Measurements from ENCODE around the gene AMZ1.

AMZ1 gene

DNA sequence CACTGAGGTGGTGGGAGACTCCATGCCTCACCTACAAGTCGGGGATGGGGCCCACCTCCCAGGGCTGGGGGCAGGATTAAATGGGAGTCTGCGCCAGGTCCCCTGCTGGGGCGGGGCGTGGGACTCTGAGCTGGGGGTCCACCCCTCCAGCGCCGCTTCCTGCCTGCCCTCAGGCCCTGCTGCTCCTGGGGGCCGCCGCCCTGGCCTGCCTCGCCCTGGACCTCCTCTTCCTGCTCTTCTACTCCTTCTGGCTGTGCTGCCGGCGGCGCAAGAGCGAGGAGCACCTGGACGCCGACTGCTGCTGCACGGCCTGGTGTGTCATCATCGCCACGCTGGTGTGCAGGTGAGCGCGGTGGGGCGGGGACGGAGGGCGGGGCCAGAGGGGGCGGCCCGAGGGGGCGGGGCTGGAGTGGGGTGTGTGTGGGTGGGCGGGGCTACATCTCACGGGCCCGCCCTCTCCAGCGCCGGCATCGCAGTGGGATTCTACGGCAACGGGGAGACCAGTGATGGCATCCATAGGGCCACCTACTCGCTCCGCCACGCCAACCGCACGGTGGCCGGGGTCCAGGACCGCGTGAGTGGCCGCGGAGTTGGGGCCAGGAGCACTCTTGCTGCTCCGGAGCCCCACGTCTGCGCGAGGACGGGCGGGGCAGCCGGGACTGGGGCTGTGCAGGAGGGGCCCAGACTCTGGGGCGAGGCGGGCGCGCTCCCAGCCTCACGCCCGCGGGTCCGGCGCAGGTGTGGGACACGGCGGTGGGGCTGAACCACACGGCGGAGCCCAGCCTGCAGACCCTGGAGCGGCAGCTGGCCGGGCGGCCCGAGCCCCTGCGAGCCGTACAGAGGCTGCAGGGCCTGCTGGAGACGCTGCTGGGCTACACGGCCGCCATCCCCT, 41.1 kb upstream of the AMZ1 start:
- DNase-seq (ENCODE audit: insufficient read length, low spot score) (no peak), FAIRE-seq (no peak)
- no peak for TF ChIP-seq POLR2A (IDR thresholded peaks at IDR 0.05; ENCODE audit: low read depth, low read length)

DNA sequence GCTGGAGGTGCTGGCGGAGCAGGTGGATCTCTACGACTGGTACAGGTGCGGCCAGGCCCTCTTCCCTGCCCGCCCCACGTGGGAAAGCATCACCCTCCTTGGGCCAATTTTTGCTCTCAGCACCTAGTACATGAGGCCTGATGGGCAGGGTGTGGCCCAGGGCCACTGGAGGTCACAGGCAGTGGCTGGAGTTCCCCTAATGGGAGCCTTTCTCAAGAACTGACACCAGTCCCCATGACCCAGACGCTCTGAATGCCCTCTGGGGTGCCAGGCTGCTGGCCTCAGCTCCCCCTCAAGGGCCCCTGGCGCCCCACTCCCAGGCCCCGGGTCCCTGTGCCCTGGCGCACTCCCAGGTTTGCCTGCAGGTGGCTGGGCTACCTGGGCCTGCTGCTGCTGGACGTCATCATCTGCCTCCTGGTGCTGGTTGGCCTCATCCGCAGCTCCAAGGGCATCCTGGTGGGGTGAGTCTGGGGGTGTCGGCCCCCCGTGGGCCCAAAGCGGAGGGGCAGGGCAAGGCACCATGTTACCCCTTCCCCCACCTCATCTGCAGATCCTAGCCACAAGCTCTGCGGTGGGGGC, 40.3 kb upstream of the AMZ1 start:
- FAIRE-seq (no peak), DNase-seq (ENCODE audit: insufficient read length, low spot score) (no peak)
- no peak for TF ChIP-seq POLR2A (IDR thresholded peaks at IDR 0.05; ENCODE audit: low read depth, low read length)

DNA sequence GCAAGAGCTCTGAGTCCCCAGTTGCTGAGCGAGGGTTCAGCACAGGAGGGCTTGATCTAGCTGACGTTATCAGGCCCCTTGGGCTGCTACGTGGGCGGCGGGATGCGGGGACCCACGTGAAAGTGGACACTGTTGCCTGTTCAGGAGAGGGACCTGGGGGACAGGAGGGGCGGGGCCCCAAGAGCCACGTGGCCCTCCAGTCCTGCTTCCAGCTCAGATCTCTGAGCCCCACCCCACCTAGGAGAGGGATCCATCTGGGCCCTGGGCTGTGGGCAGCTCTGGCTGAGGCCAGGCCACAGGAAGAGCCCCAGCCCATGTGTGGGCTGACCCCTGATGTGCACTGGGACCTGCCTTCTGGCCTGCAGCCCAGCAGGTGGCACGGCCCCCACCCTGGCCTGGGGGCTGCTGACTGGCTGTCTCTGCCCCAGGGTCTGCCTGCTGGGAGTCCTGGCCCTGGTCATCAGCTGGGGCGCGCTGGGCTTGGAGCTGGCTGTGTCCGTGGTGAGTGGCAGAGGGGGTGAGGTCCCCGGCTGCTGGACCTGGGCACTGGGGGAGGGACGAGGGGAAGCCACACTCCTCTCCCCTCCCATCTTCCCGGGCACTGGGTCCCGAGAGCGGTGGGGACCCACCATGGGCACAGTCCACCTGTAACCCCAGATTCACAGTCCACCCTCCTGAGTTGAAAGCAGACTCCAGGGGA, 38.7 kb upstream of the AMZ1 start:
- no peak for FAIRE-seq
- no peak for DNase-seq (ENCODE audit: insufficient read length, low spot score)
- no peak for TF ChIP-seq POLR2A (IDR thresholded peaks at IDR 0.05; ENCODE audit: low read depth, low read length)

DNA sequence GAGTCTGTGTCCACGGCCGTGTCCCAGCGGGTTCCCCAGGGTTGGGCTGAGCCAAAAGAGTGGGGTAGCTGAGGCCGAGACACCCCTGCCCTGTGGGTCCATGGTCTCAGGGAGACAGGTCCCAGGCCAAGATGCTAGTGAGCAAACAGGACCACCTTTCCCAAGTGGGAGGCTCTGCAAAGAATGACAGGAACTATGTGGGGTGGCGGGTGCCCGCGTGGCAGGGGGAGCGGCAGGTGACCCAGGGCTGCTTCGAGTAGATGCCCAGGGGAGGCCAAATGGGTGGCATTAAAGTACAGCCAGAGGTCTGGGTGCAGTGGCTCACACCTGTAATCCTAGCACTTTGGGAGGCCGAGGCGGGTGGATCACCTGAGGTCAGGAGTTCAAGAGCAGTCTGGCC, 38.0 kb upstream of the AMZ1 start:
- FAIRE-seq = no peak

DNA sequence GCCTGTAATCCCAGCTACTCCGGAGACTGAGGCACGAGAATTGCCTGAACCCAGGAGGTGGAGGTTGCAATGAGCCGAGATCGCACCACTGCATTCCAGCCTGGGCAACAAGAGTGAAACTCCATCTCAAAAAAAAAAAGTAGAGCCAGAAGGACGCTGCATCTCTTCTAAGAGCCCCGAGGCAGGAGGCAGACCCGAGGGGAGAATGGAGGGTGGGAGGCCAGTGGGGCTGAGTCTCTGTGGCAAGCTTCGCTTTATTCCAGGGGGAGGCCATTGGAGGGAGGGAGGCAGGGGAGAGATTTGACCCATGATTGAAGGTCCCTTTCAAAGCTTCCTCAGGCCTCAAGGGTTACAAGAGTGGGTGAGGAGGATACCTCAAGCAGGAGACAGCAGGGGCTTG, 37.6 kb upstream of the AMZ1 start:
- FAIRE-seq (no peak), DNase-seq (ENCODE audit: insufficient read length, low spot score) (no peak)
- no peak for TF ChIP-seq POLR2A (IDR thresholded peaks at IDR 0.05; ENCODE audit: low read depth, low read length)

More for the DNA sequence above, 38.0 kb upstream of the AMZ1 start:
- no peak for DNase-seq (ENCODE audit: insufficient read length, low spot score)
- no peak for TF ChIP-seq POLR2A (IDR thresholded peaks at IDR 0.05; ENCODE audit: low read depth, low read length)

DNA sequence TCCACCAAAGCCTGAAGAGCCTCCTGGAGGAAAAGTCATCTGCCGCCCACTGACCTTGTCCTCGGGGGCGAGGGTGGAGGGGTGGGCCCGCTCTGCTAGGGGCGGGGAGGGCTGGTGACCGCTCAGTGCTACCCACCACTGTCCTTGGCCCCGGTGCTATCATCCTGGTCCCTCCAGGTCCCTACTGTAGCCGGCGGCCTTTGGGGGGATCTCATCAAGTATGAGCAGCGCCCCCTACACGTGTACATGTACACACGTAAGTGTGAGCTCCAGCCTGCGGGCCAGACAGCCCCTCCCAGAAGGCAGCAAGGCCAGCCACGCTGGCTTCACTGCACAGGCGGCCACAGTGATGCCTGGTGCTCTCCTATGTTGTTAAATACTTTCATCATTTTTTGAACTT, 36.7 kb upstream of the AMZ1 start:
- no peak for TF ChIP-seq POLR2A (IDR thresholded peaks at IDR 0.05; ENCODE audit: low read depth, low read length)
- FAIRE-seq (no peak), DNase-seq (ENCODE audit: insufficient read length, low spot score) (no peak)

DNA sequence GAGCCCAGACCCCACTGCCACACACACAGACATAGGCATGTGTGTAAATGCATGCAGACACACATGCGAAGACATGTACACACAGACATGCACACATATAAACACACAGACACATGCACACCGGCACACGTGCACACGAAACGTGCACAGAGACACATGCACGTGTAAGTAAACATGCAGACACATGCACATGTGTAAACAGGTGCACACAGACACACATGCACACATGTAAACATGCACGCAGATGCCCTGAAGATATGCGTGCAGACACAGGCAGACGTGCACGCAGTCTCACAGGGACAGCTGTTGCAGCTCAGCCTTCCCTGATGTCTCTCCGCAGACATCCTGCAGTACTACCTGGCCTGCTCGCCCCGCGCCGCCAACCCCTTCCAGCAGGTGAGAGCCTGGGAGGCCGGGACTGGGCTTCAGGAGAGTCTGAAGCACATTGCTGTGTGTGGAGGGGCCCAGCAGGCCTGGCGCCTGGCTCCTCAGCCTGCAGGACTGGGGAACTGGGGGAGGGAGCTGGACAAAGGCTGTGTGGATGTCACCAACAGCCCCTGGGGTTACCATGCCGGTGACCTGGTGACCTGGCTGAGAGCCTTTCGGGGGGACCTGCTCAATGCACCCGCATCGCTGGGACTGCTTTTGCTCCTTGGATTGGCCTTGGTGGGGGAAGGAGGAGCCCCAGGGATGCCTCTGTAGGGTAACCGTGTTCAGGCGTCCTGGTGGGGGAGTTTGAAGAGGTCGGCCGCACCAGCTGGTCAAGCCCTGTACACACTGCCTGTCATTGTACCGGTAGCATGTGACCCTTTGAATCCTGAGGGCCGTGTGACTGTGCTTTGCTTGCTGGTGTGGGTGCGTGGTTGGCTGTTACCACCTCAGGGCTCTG, 35.9 kb upstream of the AMZ1 start:
- no peak for FAIRE-seq

DNA sequence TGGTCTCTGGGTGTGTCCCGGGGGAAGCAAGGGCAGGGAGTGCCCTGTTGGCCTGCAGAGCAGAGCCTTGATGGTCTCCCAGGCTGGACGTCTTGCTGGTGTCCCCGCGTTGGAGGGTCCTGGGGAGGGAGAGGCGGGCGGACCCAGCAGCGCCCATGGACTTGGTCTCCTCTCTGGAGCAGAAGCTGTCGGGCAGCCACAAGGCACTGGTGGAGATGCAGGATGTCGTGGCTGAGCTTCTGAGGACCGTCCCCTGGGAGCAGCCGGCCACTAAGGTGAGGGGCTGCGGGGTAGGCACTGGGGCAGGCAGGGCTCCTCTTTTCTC, 35.3 kb upstream of the AMZ1 start:
- DNase-seq (ENCODE audit: insufficient read length, low spot score) = no peak
- no peak for TF ChIP-seq POLR2A (IDR thresholded peaks at IDR 0.05; ENCODE audit: low read depth, low read length)
- FAIRE-seq = no peak

More for the DNA sequence above, 35.9 kb upstream of the AMZ1 start:
- DNase-seq (ENCODE audit: insufficient read length, low spot score) = no peak
- no peak for TF ChIP-seq POLR2A (IDR thresholded peaks at IDR 0.05; ENCODE audit: low read depth, low read length)

DNA sequence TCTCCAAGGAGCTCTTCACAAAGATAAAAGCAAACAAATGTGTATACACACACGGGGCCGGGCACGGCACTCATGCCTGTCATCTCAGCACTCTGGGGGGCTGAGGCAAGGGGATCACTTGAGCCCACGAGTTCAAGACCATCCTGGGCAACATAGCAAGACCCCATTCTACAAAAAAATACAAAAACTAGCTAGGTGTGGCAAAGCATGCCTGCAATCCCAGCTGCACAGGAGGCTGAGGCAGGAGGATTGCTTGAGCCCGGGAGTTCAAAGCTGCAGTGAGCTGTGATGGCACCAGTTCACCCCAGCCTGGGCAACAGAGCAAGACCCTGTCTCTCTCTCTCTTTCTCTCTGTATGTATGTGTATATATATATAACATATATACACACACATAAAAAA, 33.9 kb upstream of the AMZ1 start:
- FAIRE-seq = no peak
- no peak for DNase-seq (ENCODE audit: insufficient read length, low spot score)
- TF ChIP-seq POLR2A (IDR thresholded peaks at IDR 0.05; ENCODE audit: low read depth, low read length) = no peak

DNA sequence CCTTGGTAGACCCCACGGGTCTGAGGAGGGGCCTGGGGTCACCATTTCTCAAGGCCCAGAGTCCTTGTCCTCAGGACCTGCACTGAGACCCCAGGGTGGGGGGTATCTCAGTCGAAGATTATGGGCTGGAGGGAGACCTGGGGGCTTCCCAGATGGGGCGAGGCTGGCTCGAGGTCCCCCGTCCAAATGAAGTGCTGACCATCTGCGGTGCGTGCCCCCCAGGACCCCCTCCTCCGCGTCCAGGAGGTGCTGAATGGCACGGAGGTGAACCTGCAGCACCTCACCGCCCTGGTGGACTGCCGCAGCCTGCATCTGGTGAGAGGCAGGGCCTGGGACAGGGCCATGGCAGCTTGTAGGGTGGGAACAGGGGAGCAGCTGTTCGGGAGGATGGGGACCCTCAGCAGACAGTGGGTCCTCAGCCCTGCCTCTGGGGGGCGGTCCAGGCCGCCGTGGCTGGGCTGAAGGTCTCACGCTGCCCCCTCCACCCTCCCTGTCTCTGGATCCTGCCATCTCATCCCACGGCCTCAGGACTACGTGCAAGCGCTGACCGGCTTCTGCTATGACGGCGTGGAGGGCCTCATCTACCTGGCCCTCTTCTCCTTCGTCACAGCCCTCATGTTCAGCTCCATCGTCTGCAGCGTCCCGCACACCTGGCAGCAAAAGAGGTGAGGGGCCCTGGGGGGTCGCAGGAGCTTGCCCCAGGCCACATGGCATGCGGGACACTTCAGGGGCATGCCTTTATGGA, 32.0 kb upstream of the AMZ1 start:
- FAIRE-seq = no peak
- DNase-seq (ENCODE audit: insufficient read length, low spot score) = no peak
- no peak for TF ChIP-seq POLR2A (IDR thresholded peaks at IDR 0.05; ENCODE audit: low read depth, low read length)

DNA sequence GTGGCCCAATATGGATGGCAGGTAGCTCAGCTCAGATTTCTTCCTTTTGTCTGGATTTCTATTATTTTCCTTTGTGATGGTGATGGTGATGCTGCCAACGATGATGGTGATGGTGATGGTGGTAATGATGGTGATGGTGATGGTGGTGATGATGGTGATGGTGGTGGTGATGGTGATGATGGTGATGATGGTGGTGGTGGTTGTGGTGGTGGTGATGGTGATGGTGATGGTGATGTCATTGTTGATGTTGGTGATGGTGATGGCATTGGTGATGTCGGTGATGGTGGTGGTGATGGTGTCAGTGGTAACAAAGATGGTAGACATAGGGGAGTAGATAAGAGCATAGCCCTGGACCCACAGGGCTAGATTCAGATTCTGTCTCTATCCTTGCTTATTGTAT, 30.8 kb upstream of the AMZ1 start:
- FAIRE-seq = no peak
- TF ChIP-seq POLR2A (IDR thresholded peaks at IDR 0.05; ENCODE audit: low read depth, low read length) = no peak

DNA sequence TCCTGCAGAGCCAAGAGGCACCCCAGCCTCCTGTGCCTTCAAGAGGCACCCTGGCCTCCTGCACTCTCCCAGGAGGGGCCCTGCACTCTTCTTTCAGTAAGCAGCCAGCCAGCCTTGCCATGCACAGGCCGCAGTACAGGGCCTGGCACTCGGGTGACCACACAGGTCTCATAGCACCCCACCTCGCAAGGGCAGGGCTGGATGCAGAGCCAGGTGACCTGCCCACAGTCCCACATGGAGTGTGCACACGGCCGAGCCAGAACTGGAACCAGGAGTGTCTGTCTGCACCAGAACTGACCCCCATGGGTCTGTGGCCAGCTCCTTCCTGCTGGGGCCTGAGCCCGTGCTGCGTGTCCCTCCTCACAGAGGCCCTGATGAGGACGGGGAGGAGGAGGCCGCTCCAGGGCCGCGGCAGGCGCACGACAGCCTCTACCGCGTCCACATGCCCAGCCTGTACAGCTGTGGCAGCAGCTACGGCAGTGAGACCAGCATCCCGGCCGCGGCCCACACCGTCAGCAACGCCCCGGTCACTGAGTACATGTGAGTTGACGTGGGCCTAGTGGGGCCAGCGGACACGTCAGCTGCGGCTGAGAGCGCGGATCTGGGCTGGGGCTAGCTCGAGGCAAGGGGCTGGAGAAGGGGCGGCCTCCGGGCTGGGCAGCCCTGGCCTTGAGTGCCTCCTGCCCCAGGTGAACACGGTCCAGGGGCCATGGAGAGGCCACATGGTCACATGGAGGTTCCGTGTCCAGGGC, 29.9 kb upstream of the AMZ1 start:
- TF ChIP-seq POLR2A (IDR thresholded peaks at IDR 0.05; ENCODE audit: low read depth, low read length) = no peak
- no peak for DNase-seq (ENCODE audit: insufficient read length, low spot score)
- FAIRE-seq = no peak

More for the DNA sequence above, 30.8 kb upstream of the AMZ1 start:
- DNase-seq (ENCODE audit: insufficient read length, low spot score) = no peak
